DMS 273 (cell line): ENCODE data around the gene MYO5C.

ENCODE experiments used
- DNase-seq: peaks from one replicate; lab custom pipeline; 2025; ENCODE audit not compliant: unreplicated experiment; lab: John Stamatoyannopoulos, UW

The MYO5C gene

DNA sequence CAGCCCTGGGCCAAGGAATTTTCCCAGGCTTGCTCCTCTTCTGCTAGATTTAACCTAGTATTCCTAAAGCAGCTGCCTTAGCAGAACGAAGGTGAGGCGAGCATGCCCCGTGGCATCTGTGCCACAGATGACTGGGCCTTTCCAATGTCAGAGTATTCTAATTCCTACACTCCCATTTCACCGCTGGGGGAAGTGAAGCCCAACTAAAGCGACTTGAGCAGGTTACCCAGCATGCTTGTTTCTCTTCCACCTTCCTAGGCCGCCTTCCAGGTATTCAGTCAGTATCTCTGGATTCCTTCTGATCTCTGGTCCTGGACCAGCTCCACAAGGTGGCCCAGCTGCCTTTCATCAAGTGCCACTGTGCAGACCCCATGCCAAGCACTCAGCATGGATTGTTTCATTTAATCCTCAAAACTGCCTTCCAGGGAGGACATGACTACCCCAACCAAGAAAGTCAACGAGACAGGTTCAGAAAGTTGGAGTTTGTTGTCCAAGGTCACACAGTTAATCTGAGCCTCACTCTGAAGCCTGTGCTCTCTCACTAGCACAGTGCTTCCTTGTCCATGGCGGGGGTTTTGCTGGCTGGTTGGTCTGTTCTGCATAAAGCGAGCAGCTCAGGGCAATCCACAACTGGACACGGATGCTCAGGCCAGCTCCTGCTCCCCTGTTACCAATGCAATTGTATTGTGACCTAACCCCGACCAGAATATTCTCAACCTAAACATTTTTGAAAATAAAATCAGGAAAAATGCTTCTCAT is 15.1 kb downstream of the MYO5C start:
- no peak for DNase-seq

GRCh38 chr15:52278636-52279367 is 16.8 kb downstream of the MYO5C start:
- no peak for DNase-seq

DNA sequence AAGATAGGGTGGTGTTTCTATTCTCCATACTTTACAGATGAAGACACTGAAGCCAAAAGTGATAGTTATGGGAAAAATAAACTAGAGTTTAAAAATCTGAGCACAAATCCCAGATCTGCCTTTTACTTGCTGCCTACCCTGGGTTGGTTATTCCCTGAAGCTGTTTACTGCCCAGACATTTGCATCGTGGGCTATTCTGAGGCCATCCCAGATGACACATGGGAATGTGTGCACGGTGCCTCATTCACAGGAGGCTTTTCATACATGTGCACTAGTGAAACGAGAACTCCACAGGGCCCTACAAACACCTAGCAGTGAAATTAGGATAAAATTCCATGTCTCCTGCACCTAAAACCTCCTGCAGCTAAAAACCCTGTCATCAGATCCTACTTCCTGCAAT is 17.5 kb downstream of the MYO5C start:
- DNase-seq: no peak

DNA sequence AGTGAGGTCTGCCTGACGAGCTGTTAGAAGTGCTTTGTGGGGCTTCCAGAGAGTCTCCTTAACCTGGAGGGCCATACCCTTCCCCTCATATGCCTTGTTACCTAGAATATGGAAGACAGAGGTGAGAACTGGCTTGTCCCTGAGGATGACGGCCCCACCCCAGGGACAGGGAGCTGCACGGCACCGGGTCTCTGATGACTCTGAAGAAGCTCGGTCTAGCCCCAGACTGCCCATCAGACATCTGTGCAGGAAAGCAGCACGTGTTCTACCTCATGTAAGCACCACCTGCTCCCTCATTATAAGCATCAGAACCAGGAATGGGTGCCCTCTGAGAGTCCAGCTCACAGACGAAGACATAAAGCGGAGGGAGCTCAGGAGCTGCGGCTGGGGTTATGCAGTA is 18.0 kb downstream of the MYO5C start:
- no peak for DNase-seq

DNA sequence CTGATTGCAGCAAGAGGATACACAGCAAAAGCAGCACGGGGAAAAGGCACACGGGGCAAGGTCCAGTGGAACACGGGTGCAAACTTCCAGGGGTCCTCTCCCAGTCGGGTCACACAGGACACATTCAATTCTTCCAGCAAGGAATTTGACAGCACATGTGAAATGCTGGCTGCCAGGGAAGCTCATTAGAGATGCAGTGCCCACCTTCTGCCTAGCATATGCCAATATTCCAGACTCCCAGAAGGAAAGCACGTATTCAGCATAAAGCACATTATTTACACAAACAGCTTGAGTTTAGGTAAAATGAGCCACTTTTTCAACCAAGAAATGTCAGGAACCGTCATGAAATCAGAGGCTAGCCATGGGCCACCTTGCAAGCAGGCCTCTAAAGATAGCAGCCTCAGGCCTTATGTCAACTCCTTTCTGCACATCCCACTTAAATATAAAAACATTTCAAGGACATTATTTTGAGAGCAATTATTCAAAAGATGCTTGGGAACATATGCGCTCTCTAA is 19.3 kb downstream of the MYO5C start:
- DNase-seq: no peak

DNA sequence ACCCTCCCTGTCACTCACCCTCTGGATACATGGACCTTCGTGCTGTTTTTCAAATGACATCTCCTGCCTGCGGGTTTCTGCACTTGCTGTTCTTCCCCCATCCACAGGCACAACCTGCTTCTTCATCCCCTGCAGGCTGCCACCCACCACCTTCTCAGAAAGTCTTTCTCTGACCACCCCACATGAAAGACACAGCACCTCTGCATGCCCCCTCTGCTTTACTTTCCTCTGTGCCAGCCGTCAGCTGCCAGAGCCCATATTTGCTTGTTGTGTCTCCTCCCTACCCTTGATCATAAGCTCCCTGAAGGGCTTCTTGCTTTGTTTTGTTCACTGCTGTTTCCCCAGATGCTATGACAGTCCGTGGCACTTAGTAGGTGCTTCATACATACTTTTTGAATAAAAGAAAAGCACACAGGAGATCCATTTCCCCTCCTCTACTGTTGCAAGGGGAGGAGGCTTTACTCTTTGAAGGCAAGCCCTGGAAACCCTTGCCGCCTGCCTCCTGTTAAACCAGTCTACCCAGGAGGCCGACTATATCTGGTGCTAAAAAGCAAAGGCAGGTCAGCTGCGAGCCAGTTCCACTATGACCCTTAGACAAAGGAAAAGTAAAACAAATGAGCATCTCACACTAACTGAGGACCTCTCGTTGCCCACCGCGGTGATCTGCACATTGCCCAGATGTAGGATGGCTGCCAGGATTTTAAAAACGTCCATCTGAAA is 31.9 kb downstream of the MYO5C start:
- DNase-seq: no peak

DNA sequence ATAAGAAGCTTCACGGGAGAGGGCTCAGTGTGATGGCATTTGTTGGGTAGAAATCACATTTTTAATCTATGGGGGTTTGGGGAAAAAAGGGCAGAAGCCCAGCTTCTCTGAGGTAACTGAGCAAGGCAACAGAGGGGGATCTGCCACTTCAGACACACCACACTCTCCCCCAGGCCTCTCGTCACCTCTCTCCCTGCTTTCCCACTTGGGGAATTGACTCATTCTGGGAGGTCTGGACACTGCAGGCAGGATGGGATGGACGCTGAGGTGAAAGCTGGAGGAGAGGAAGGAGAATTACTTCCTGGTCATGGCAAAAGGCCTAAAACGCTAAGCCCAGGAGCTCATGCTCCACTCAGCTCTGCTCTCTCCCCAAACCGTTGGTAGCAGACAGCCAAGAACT is 33.2 kb downstream of the MYO5C start:
- no peak for DNase-seq

DNA sequence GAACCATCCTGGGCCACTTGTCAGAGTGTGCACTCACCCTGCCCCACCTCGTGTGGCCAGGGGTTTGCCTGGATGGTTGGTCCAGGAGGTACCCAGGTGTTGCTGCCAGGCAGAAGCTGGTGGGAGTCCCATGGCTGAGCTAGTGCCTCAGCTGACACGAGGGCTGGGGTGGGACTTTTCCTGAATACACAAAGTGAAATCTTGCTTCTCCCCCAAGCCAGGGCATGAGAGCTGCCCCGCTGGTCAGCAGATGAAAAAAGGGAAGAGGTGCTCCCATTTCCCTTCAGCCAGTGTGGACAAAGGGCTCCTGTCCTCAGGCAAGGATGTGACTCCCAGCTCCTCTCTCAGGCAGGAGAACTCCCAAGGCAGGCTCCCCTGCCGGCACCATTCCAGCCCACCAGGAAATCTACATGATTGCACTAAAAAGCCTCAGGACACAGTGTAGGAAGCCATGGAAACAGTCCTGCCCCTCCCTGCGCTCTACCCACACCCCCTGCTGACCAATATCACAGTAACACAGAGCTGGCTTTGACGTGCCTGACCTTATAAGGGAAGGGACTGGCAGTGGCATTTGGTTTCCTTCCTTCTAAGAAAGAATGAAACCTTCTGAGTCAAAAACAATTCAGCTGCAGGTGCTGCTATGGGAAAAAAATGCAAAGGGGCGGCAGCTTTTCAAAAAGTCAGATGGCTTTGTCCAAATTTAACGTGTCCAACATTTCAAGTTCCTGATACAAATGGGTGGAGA is 33.9 kb downstream of the MYO5C start:
- peak; percentile 6 for DNase-seq

DNA sequence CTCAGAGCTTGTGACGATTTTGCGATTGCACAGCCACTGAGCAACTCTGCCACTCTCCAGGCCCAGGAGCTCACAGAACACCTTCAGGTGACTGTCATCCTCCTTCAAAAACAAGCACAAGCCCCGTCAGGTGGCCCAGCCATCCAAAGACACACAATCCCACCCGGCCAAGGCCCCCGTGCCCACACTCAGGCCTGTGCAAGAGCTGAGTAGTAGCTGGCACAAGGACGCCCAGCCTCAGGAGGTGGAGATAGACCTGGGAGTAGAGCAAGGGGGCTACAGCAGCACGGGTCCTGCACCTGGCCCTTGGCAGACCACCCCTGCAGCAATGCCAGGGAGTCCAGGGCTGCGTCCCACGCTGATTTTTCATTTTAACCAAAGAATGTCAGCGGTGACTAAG is 34.6 kb downstream of the MYO5C start:
- no peak for DNase-seq

DNA sequence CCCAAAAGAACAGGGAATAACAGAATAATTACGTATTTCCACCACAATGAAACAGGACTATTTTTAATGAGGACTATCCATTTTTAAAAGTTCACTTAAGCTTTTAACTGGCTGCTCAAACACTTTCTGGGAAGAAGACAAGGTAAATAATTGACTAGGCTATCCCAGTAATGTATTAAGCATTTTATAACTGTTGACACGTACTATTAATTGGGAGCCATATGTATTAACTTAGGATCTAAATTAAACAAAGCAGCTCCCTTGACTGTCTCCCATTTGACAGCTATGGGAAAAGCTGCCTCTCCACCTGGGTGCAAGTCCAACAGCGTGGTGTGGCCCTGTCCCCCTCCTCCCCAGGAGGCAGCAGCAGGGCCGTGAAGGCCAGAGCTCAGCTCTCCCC is 36.1 kb downstream of the MYO5C start:
- DNase-seq: no peak

DNA sequence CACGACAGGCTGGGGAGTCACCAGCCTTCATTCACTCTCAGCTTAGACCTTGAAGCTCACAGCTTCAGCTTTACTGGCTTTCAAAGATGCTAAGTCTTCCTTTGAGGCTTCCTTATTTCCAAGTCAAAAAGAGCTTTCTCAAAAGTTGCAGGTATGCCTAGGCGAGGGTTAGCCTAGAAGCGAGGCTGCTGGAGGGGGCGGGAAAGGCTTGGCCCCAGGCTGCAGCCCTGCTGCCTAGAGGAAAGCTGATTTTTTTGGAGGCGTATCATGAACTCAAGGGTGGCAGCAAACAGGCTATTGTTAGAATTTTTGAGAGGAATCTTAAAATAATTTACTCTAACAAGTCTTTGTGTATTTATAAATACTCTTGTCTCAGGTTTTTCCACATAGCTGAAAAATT is 37.1 kb downstream of the MYO5C start:
- no peak for DNase-seq

DNA sequence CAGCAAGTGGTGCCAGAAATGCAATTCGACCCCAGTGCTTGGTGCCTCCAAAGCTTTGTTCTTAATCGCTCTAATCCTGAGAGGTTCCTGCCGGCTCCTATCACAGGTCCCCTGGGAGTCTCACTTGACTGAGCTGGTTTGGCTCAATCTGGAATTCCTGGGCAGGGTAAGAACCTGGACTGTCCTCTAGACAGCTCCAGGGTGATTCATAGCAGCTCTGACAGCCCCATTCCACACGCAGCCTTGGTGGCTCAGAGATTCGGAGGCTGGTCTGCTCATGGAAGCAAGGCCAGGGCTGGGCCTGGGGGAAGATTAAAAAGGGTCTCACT is 37.9 kb downstream of the MYO5C start:
- DNase-seq: peak; percentile 59

GRCh38 chr15:52256930-52257733 is 38.5 kb downstream of the MYO5C start:
- peak; percentile 49 for DNase-seq

GRCh38 chr15:52256366-52256765 is 39.2 kb downstream of the MYO5C start:
- DNase-seq: peak; percentile 76

- no peak for DNase-seq
Observed at GRCh38 chr15:52255935-52256334, 39.7 kb downstream of the MYO5C start.

DNA sequence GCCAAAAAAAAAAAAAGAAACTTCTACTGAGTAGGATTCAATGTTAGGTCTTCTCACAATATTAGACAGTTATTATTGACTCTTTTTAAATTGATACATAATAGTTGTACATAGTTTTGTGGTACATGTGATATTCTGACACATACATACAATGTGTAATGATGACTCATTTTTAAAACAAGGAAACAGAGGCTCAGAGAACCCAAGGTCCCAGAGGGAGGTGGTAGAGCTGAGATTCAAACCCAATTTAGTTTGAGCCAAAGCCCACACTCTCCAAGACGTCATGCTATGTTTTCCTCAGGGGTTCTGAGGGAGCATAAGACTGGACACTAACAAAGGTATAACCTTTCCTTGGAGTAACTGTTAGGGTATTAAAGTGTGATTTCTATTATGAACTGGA is 40.6 kb downstream of the MYO5C start:
- DNase-seq: no peak

DNA sequence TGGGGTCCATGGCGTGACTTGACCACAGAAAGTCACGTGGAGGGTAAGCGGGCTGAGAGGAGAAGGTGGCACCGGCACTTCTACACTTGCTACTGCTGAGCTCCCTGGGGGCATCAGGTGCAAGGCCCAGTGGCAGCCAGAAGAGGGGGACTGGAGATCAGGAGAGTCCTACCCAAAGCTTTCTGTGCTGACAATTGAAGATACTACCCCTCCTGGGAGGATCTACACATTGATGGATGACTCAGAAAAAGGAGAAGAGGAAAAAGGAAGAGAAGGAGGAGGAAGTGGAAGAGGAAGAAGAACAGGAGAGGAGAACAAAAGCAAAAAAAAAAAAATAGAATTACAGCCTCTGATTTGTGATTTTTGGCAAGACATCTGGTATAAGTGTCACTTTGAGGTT is 41.2 kb downstream of the MYO5C start:
- peak; percentile 1 for DNase-seq

DNA sequence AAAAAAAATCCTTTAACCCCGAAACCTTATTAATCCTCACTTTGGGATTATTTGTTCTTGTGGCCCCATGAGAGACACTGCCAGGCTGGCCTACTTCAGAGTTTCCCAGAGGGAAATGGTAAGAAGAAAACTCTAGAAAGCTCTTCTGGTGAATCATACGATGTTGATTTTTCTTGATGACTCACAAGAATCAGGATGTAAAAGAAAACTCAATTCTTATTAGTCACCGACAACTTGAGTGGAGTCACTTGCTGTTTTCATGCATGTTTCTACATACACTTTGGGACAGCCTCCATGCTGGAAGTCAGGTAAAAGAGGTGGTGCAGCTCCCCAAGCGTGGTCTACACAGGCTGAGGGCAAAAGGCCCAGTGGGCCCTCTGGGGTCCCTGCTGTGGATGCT is 42.8 kb downstream of the MYO5C start:
- no peak for DNase-seq

GRCh38 chr15:52251144-52251860 is 44.3 kb downstream of the MYO5C start:
- DNase-seq: no peak

DNA sequence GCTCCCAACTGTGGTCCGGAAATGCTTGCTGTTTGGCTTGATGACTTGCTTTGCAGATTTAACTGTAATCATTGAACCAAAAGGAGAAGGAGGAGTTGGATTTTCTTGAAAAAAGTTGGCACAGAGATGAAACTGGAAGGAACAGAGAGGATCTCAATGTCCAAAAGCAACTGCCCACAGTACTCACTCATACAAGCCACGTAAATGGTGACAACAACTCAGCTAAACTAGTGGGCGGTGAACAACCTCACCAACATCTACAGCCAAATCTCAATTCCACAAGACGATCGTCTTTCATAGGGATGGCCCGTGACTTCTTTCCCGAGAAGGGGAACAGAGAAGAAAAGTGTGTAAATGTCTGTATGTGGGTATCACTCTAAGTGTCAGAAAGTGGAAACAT is 48.1 kb downstream of the MYO5C start:
- DNase-seq: no peak
